NCI-H128 (cell line): ENCODE data around the gene PDAP1.
"Not testable (repeated sequence)": the region's sequence is repeated elsewhere in the genome, so short reads cannot be mapped to it uniquely, and the experiment has no call there.

Experiments used
- DNase-seq: peaks from one replicate; lab custom pipeline; 2025; ENCODE audit not compliant: unreplicated experiment; lab: John Stamatoyannopoulos, UW

PDAP1 gene, protein sequence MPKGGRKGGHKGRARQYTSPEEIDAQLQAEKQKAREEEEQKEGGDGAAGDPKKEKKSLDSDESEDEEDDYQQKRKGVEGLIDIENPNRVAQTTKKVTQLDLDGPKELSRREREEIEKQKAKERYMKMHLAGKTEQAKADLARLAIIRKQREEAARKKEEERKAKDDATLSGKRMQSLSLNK

DNA sequence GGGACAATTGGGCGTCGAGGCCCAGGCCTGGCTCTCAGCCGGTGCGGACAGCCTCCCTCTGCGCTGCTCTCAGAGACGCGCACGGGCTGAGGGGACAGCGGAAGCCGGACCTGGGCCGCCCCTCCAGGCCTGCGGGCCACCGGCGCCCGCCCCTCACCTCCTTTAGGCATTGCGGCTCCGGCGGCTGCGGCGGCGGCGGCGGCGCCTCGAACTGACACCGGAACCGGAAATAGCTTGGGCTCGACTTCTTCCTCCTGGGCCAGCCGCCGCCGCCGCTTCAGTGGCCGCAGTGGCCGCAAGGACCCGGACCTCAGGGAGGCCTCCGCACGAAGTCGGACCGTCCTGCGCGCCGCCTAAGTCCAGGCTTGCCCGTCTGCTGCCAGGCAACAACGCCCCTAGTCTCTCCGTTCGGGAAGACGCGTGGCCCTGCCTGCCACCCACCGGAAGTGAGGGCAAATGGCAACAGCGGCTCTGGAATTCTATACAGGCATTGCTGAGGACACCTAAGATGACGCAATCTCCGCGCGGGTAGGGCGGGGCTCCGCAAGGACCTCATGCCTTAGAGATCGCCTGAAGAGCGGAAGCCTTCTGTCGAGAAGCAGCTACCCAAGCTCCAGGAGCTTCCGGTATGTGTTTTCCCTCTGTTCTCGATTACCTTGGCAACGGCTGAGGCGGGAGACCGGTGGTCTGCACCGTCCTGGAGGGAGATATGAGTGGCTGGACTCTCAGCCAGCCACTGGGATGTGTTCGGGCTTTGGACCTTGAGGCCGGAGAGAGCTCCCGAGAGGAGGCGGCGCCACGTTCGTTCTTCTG is at the start of gene PDAP1, which contains the start of gene BUD31:
Gene PDAP1, minus strand, starts transcription at position 219 of the 813 bp plus-strand sequence. Its CDS starts 49 bp downstream, at position 170.
Gene BUD31, plus strand, starts transcription at position 591 of the 813 bp plus-strand sequence. CDS start 2,124 bp downstream, outside the sequence.
- peak; percentile 84 for DNase-seq

DNA sequence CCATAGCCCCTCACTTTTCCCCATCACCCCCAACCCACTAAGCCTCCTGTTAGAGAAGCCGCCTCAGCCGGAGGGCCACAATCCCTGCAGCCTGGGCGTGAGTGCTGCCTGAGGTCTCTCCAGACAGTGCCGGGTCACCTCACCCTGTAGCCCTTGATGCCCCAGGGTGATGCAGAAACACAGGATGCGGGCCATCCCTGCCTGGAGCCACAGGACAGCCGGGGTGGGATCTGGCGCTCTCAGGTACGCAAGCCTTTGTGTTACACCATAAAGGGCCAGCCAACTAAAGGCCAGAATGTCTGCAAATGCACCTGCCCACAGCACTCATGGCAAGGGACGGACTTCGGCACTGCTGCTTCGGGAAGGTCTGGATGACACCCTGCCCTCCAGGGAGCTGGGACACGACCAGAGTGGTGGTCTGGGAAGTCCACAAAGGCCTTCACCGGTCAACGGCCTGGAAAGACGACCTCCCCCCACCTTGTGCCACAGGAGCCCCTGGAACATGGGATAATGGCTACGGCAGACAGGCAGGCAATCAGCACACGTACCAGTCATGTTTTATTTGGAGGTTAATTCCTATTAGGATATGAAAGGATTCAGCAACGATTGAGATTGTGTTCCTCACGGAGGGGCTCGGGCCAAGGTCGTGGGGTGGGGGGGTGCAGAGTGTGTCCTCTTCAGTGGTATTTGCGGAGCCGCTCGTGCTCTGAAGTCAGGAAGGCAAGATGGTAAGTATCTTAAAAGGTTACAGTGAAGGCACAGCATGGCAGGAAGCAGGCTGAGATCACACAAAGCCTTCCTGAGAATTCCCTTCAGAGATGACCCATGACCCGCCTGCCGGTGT is 49.5 kb upstream of the PDAP1 start:
- DNase-seq = no peak

DNA sequence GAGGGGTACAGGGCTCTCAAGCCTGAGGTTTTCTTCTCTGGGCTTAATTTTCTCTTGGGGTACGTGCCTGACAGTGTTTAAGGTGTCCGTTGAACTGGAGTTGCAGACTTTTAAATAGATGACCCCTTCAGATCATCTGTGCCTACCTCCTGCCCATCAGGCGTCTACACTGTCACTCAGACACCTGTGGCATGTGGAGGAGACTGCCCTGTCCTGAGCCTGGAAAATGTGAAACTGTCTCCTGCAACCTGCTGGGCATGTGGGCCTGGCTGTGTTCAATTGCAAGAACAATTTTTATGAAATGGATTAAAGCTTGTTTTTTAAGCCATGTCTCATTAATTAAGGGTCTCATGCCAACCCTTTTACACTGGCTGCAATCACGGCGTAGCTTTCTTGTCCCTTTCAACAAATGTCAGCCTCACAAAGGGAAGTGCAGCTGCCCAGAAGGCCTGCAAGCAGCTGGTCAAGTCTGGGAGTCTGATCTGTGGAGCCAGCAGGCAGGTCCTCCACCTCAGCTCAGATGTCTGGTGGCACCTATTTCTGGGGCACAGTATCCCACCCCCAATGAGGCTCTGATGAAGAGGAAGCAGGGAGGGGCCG is 48.8 kb upstream of the PDAP1 start:
- DNase-seq = no peak

DNA sequence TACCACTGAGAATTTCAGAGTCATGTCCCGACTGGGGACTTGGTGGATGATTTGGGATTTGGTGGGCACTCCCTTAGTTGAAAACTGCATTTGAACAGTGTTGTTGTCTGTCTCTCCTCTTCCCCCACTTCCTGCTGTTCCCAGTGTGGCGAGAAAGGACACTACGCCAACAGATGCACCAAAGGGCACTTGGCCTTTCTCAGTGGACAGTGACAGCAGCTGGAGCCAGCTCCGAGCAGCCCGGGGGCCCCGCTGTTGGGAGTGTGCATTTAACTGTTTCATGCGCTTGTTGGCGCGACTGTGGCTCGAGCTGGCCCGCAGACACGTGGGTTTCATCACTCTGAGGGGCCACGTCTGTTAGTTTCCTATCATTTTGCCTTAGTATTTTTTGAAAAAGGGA is 47.9 kb upstream of the PDAP1 start:
- no peak for DNase-seq

DNA sequence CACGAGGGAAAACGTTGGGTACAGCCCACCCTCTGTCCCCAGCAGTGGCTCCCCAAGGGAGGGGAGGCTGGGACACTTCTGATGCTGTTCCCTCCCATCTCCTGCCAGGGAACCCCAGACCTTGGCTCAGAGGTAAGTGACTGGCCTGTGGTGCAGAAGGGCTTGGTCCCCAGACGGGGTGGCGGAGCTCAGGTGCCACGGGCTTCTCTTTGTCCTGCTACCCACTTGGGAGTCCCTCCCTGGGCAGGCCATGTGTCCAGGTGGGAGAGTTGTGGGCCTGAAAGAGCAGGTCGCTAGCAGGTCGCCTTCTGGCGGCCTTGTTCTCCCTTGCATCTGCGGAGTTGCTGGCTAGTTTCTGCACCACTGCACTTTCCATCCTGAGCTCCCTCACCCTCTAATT is 47.5 kb upstream of the PDAP1 start:
- DNase-seq = no peak

DNA sequence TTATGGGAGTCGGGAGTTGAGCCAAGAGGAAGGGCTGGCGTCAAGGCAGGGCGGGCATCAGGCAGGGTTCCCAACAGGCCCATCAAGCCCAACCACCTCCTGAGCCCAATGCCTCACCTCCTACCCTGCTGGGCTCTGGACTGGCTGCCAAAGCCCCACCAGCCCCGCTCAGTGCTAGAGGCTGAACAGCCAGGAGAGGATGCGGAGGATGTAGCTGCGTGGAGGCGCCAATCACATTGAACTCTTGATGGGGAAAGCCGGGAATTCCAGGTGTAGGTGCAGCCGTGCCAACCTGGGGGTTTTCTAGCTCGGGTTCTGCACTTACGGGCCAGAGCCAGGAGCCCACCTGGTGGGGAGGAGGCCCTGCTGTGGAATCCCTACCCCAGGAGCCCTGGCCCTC is 44.7 kb upstream of the PDAP1 start:
- no peak for DNase-seq

DNA sequence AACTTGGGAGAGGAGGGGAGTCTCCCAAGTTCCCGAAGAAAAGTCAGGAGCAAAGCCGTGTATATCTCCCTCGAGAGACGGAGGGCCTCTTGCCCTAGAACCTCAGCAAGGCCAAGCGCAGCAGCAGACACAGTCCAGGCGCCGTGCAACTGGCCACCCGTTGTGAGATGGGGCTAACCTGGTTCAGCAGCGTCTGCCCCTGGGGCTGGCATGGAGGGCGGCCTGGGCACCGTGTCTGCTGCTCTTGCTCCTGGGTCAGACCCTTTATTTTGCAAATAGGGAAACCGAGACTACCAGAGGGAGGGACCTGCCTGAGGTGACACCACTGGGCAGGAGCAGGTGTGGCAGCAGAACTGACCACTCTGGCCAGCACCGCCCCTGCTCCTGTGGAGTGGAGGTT is 44.1 kb upstream of the PDAP1 start:
- DNase-seq = no peak

DNA sequence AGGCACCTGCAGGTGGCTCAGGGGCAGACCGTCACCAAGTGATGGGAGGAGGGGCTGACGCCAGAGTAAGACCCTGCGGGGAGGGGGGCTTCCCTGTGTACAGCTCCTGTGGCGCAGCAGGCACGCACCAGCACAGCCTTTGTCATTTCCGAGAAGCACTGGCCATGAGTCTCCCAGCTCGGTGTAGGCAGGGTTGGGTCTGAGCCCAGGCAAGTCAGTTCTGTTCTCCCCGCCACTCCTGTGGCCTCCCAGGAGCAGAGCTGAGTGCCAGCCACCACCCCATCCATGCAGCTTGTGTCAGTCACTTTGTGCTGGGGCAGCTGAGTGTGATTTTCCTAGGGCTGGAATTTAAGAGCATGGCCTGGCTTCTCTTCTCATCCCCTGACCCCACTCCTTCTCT is 43.5 kb upstream of the PDAP1 start:
- no peak for DNase-seq

DNA sequence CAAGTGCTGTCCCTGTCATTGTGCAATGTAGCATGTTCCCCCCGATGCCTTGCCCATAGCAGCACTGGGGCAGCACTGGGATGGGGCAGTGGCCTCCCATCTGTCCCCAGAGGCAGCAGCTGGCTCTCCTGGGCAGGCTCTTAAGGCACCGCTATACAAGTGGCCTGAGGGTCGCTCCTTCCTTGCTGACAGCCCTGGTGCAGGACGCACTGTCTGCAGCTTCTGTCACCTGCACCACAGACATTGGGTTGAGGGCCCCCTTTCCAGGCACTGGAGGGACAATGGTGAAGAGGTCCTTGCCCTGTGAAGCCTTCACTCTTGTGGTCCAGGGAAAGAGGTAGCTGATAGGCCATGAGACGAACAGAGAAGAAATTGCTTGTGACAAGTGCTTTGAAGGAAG is 40.9 kb upstream of the PDAP1 start:
- DNase-seq = no peak

DNA sequence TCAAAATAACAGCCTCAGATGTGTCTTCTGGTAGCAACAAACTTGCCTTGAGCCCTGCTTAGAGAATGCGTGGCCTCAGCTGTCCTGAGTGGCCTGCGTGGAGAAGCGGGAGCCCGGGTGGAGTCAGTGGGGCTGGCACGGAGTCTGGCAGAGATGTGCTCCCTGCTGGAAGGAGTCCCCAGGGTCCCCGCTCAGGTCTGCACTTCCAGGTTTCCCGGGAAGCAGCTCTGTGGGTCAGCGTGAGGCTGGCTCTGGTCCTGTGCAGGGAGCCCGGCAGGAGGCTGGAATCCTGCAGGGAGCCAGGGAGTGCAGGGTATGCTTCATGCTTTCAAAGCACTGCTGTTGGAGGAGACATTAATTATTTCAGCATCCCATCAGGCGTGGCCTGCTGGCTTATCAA is 40.5 kb upstream of the PDAP1 start:
- DNase-seq = no peak

DNA sequence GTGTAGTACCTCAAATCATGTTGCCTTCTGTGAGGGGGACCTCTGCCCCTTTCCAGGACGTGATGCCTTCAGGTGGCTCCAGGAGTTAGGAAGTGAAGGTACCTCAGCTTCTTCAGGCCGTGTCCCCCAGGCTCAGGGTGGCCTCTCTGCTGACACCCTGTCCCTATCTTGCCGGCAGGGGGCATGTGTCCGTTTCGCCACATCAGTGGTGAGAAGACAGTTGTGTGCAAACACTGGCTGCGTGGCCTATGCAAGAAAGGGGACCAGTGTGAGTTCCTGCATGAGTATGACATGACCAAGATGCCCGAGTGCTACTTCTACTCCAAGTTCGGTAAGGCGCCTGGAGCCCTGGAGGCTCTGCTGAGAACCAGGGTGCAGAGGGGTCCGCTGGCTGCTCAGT is 39.5 kb upstream of the PDAP1 start:
- no peak for DNase-seq

DNA sequence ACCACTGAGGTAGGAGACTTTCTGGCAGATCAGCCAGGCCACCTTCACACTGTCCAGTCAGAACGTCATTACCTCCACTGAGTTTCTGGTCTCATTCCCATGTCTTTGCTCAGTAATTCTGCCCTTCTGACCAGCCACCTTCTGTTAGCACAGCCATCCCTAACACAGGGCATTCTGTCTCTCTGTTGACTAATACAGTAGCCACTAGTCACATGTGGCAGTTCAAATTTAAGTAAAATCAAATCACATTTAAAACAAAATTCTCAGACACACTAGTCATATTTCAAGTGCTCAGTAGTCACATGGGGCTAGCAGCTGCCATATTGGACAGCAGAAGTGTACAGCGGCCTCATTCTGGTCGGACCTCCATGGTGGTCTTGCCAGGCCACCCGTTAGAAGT is 37.7 kb upstream of the PDAP1 start:
- no peak for DNase-seq

DNA sequence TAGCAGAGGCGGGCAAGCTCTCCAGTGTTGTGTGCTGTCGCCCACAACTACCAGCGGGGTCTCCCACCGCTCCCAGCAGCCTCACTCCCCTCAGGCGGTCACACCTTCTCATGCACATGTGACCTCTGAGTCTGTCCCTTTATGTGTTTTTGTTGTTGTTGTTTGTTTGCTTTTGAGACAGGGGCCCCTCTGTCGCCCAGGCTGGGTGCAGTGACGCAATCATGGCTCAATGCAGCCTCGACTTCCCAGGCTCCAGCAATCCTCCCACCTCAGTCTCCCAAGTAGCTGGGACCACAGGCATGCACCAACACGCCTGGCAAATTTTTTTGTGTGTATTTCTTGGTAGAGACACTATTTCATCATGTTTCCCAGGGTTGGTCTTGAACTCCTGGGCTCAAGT is 31.8 kb upstream of the PDAP1 start:
- DNase-seq = no peak

DNA sequence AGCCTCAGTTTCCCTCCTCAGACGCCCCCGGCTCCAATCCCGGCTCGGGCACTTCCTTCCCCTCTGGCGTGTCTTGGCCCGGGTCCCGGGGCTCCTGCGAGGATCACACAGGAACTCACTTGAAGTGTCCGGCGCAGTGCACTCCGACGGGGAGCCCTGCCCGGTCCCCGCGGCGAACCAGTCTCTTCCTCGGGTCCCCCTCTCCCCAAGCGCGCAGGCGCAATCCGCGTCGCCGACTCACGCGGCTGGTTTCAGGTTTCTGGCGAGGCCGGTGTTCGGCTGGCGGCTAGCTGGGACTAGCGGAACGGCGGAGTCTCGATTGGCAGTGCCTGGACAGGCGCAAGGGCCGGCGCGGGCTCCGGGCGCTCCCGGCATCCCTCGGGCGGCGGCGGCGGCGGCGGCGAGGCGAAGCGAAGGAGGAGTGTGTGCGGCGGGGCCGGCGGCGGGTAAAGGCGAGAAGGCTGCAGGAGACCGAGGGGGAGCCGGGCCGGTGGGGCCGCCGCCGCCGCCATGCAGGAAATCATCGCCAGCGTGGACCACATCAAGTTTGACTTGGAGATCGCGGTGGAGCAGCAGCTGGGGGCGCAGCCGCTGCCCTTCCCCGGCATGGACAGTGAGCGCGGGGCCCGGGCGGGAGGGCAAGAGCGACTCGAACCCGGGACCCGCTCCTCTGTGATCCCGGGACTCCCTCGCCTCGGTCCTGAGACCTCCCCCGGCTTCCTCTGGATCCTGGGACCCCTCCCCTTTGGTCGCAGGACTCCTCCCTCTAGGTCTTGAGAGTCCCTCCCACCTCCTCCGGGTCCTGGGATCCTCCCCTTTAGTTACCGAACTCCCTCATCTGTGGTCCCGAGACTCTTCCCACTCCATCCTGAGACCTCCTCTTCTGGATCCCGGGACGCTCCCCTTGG is 30.4 kb upstream of the PDAP1 start, which contains the start of the genes CPSF4 and PTCD1:
Gene CPSF4, plus strand, starts transcription at position 371 of the 908 bp plus-strand sequence. Its CDS starts 140 bp downstream, at position 511.
Gene PTCD1, minus strand, starts transcription at position 226 of the 908 bp plus-strand sequence. CDS start 3,556 bp downstream, outside the sequence.
- peak; percentile 87 for DNase-seq

DNA sequence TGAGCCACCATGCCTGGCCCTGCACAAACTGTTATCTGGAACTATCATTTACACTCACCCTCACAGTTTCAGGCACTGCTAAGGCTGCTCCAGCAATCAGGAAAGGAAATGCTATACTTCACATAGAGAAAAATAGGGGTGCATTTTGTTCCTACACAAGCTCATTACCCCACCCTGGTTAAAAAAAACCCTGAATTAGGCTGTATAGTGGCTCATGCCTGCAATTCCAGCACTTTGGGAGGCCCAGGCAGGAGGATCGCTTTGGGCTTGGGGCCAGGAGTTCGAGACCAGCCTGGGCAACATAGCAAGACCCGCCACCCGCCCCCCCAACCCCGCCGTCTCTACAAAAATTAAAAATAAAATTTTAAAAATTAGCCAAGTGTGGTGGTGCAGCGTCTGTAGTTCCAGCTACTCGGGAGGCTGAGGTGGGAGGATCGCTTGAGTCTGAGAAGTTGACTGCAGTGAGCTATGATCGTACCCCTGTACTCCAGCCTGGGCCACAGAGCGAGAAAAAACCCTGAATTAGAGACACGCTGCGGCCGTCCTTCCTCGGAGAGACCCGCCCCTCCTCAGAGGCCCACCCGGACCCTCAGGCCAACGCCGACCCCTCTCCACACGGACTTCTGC is 29.7 kb upstream of the PDAP1 start:
- DNase-seq = no peak

DNA sequence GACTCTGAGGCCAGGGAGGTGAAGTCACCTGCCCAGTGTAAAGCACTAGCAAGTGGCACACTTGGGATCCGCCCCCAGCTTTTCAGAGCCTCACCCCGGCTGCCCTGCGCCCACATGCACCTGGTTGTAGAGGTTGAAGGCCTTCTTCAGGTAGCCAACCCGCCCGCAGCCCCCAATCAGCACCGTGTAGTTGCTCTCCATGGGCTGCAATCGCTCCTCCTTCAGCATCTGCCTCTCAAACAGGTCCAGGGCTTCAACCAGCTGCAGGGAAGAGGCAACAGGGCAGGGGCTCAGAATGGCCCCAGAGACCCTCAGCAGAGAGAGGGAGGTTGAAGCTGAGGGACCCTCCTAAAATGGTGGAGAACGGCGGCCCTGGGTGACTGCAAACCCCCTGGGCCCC is 24.8 kb upstream of the PDAP1 start:
- no peak for DNase-seq

DNA sequence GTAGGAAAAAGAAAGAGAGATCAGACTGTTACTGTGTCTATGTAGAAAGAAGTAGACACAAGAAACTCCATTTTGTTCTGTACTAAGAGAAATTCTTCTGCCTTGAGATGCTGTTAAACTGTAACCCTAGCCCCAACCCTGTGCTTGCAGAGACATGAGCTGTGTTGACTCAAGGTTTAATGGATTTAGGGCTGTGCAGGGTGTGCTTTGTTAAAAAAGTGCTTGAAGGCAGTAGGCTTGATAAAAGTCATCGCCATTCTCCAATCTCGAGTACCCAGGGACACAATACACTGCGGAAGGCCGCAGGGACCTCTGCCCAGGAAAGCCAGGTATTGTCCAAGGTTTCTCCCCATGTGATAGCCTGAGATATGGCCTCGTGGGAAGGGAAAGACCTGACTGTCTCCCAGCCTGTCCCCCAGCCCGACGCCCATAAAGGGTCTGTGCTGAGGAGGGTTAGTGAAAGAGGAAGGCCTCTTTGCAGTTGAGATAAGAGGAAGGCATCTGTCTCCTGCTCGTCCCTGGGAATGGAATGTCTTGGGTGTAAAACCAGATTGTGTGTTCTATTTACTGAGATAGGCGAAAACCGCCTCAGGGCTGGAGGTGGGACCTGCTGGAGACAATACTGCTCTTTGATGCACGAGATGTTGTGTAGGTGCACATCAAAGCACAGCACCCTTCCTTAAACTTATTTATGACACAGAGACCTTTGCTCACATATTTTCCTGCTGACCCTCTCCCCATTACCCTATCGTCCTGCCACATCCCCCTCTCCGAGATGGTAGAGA is 23.6 kb upstream of the PDAP1 start:
- DNase-seq = not testable (repeated sequence)

DNA sequence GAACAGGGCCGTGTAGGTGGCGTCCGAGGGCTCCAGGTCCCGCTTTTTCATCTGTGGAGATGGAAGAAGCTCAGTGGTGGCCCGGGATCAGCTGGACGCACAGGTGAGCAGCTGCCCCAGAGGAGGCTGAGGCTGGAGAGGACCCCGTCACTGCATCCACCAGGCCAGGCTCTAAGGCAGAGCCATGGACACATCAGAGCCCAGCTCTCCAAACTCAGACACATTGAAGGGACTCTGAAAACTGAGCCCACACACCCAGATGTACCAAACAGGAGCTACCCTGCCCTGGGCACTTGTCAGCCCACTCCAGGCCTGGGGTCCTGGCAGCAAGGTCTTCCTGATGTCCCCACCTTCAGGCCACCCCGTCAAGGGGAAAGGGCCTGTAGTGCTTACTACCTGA is 21.4 kb upstream of the PDAP1 start:
- no peak for DNase-seq
